GM19372 (cell line): ENCODE data around the gene TSHZ1.
A peak's percentile ranks its signal among the peaks of the same experiment; 100 is the strongest.

Source experiments
- ATAC-seq: cut with Tn5 transposase; IDR thresholded peaks from one replicate; pipeline ENCODE4 v1.9.1; 2021; ENCODE audit warnings: mild to moderate bottlenecking, low read depth, moderate library complexity; ENCODE audit not compliant: unreplicated experiment

The TSHZ1 gene

DNA sequence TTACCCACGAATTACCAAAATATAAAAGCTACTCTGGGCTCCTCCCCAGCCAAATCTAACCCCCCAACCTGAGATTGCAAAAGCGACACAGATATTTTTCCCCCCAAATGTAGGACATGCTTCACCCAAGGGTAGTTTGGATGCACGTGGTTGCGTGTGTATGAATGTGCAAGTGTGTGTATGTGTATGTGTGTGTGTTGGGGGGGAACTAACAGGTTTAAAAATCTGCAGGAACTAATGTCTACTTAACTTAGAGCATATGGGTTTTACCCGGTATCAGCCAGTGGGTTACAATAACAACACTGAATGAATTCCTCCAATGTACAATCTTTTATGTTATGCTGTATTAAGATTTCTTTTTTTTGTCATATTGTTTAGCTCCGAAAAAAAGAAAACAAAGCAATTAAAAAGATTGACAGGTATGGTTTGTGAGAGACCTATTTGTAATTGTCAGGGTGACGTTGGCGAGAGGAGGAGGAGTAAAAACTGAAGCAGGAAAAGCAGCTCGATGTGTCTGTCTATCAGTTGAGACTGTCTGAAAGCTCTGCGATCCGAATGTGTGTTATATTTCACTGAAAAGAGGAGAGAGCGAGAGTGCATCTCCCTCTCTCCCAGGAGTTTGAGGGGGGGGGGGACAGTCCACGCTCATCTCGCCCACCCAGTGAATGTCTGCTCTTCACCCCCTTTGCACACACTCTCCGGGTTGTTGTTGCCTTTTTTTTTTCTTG, at the start of gene TSHZ1:
TSHZ1 (plus strand) TSS at position 524 of the 728 bp plus-strand sequence. CDS start 1,080 bp downstream, outside the sequence.
- peak; percentile 26 for ATAC-seq

DNA sequence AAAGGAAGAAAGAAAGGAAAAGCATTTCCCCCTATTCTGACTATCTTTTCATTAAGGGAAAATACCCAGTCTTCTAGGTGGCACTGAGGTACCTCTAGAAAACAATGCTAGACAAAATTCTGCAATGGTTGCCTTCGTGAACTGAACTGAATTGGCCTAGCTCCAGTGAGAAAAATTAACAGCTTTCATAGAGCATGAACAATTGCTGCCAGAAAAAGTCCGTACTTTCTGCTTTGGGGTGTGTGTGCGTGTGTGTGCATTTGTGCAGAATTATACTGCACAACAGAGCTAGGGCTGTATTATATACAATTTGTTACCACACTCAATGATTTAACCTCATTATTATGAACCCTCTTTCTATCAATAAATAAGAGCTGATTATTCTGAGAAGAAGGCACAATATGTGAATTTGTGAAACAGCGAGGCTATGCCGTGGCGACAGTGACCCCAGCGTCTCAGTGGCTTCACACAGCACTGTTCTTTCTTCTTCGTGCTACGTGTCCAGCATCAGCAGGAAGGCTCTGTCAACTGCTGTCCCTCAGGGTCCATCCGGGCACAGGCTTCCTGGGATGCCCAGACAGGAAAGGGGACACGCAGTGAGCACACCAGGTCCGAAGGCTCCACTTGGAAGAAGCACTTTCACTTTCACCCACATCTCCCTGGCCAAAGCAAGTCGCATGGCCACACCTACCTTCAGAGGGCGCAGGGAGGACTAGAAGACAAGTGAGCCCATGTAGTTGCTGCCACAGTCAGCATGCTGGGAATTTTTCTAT, 49.2 kb upstream of the TSHZ1 start:
- peak; percentile 73 for ATAC-seq

DNA sequence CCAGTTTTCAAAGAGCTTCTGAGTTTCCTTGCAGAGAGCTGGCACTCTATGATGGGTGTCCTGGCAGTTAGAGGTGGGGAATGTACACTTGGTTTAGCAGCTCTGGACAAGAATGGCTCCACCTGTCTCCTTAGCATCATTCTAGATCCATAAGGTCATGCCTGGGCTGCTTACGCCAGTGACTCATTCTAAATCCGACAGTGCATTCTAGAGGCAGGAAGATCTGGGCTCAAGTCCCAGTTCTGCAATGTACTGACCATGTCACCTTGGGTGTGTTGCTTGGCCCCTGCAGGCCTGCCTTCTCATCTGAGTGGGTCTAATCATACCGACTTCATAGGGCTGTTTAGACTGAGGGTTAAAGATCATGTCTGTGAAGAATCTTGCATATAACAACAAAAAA, 48.1 kb upstream of the TSHZ1 start:
- ATAC-seq, result no peak

DNA sequence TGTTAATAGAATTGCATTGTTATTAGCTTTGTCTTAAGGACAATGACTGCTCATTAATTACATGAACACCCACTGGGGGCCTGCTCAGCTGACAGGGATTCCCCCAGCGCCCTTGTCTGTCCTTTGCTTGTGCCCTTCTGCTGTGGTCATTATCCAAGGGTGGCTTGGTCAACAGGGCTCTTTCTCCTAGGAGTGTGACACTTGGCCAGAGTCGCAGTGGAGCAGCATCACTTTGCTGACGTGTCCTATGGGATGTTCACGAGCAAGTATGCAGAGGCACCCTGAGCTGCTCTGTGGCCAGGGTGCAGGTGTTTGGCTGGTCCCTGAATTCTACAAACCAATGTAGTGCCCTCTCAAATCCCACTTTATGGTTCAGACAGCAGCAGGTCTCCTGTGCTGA, 47.6 kb upstream of the TSHZ1 start:
- ATAC-seq, result no peak

DNA sequence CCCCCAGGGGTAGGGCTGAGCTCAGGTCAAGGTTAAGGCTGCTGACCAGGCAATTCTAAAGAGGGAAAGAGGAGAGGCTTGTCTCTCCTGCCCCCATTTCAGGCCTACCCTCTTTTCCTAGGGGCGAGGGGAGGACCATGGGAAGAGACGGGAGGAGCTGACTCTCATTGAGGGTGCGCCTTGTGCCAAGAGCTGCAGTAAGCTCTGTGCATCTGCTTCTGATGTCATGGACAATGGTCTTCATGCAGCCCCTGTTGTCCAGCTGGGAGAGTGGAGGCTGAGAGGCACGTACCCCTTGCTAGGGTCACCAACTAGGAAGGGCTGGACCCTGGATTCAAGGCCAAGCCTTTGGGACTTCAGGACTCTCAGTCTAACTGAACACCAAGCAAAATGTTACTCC, 46.9 kb upstream of the TSHZ1 start:
- ATAC-seq, result no peak

- no peak for ATAC-seq
Measured at GRCh38 chr18:75164479-75164878, 46.1 kb upstream of the TSHZ1 start.

GRCh38 chr18:75165926-75166325, 44.7 kb upstream of the TSHZ1 start:
- ATAC-seq, result no peak

DNA sequence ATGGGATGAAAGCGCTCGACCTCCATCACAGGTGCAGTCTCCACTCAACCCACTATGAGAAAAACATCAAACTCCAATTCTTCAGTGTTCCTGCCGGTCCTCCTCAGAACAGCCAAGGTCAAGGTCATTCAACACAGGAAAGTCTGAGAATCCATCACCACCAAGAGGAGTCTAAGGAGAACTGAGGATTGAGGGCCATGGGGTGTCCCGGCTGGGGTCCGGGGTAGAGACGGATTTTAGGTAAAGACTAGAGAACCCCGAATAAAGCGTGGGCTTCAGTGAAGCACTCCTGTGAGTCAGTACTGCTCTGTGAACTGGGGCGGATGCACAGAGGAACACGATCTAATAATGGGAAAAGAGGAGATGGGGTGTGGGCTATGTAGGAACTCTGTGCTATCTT, 43.5 kb upstream of the TSHZ1 start:
- ATAC-seq, result no peak

- no peak for ATAC-seq
Measured at GRCh38 chr18:75167759-75168618, 42.6 kb upstream of the TSHZ1 start.

DNA sequence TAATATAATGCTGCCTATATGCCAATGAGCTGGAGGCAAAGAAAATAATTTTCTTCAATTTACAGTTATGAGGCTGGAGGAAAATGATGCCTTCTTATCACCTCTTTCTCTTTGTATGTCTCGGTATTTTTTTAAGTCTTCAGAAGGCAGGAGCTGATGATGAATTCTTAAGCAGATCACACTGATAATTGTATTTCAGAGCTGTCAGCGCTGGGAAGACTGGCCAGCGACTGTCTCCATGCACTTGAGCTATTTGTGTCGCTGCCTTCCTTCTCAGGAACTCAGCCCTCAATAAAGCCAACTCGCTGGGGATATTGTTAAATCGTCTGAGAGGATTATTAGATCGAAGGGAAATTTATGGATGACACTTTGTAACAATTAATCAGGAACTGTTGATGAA, 42.0 kb upstream of the TSHZ1 start:
- no peak for ATAC-seq

GRCh38 chr18:75169411-75169810, 41.2 kb upstream of the TSHZ1 start:
- ATAC-seq, result no peak

DNA sequence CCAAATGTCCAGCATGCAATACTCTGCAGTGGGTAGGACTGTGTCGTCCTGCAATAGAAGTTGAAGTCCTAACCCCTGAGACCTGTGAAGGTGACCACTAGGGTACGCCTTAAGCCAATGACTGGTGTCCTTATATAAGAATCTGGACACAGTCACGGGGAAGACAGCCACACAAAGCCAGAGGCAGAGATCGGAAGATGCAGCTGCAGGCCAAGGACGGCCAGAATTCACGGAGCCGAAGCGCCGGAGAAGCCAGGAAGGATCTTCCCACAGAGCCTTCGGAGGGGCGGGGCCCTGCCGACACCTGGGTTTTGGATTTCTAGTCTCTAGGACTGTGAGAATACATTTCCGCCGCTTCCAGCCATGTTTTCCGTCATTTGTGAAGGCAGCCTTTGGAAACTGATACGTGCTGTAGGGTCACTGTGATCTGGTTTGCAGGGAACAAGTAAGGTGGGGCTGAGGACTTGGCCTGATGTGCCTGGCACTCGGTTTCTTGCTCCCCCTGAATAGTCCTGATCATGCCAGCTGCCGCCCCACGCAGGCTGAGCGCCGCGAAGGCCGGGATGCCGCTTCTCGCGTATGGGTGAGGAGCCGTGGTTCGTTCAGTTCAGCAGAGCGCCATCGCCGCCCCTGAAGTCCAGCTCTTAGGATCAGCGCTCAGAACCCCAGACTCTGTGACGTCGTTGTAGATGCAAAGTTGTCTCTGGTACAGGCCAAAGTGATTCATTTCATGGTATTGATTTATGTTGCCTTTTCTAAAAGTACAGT, 40.4 kb upstream of the TSHZ1 start:
- ATAC-seq, result no peak

DNA sequence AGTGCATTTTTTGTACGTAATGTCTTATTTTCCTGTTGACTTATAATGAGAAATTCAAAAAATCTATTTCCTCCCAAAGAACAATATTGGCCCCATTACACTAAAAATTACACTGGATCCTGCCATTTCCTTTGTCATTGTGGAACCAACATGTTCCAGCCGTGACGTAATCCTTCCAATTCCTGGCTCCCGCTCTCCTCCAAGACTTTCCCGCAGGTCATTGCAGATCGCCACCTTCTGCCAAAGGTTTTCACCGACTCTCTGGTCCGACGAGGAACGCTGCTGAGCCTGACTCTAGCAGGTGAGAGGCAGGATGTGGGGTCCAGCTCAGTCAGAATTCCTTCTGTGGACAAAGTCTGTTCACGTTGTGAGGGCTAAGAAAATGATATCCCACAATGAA, 39.7 kb upstream of the TSHZ1 start:
- ATAC-seq, result no peak

GRCh38 chr18:75172299-75173124, 38.1 kb upstream of the TSHZ1 start:
- ATAC-seq, result peak; percentile 10

GRCh38 chr18:75173125-75173432, 37.5 kb upstream of the TSHZ1 start:
- peak; percentile 100 for ATAC-seq

- no peak for ATAC-seq
Measured at GRCh38 chr18:75173738-75174137, 36.9 kb upstream of the TSHZ1 start.

DNA sequence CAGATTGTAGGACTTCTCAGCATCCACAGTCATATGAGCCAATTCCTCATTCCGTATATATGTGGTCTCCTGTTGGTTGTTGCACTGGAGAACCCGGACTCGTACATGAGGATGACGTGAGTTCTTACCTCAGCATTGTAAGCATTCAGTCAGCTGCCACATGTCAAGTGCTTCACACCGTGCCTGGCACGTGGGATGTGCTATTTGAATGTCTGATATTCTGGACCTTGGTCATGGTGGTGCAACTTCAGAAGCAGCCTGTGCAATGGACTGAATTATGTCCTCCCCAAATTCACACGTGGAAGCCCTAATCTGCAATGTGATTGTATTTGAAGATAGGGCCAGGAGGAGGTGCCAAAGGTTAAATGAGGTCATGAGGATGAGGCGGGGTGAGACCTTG, 33.7 kb upstream of the TSHZ1 start:
- no peak for ATAC-seq

DNA sequence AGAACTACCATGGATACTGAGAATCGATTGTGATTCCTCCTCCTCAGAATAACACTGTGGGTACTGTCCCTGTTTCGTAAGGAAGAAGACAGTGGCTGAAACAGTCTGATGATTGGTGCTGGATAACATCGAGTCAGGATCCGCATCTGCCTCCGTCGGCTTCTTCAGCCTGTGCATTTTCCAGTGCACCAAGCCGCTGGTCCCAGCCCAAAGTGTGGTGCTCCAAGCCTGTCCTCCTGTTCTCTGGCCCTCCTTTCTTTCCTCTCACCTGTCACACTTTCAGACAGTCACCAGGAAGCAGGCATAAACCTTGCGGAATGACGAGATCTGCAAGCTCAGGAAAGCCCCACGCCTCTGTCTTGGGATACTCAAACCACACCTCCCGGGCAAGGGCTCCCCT, 32.2 kb upstream of the TSHZ1 start:
- ATAC-seq, result no peak

- ATAC-seq, result no peak
Measured at GRCh38 chr18:75179819-75180600, 30.6 kb upstream of the TSHZ1 start.
